ENCODE measurements around the gene SIAE. TPM values are rescaled to one million over a fixed set of nuclear protein-coding genes. Genes with fewer than 3 reads are reported as not detected.

The SIAE gene
- total RNA-seq, 1 donor from 2014 or later, result 4.8 TPM

DNA sequence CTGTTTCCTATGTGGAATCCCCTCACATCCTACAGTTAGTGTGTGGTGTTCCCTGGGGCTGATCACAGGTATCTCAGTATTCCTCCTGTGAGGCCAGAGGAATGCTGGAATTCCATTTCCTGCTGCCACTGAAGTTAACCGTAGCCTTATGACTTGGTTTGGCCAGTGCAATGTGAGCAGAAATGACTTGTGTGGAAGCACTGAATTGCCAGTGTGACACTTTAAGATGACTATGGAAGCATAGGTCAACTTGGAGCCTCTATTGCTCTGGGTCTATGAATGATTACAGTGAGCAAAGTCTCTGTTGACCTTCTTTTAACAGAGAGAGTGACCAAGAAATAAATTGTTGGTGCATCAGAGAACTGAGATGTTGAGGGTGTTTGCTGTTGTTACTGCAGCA lies 34.4 kb downstream of the SIAE start:
- intact Hi-C loops (cut with DNase I), result no loop called here
- no peak overlapping the region for H3K27ac ChIP-seq
- DNase-seq (ENCODE audit: low spot score in 2 of 2), result no peak
- no peaks in the 10 kb centered on the region for H3K9me3 ChIP-seq
- H3K4me1 ChIP-seq, result peaks cover 0 to 4% of the 10 kb centered on the region in 2 donors
- TF ChIP-seq, protein P1, sequence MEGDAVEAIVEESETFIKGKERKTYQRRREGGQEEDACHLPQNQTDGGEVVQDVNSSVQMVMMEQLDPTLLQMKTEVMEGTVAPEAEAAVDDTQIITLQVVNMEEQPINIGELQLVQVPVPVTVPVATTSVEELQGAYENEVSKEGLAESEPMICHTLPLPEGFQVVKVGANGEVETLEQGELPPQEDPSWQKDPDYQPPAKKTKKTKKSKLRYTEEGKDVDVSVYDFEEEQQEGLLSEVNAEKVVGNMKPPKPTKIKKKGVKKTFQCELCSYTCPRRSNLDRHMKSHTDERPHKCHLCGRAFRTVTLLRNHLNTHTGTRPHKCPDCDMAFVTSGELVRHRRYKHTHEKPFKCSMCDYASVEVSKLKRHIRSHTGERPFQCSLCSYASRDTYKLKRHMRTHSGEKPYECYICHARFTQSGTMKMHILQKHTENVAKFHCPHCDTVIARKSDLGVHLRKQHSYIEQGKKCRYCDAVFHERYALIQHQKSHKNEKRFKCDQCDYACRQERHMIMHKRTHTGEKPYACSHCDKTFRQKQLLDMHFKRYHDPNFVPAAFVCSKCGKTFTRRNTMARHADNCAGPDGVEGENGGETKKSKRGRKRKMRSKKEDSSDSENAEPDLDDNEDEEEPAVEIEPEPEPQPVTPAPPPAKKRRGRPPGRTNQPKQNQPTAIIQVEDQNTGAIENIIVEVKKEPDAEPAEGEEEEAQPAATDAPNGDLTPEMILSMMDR (IDR thresholded peaks at IDR 0.05), result no peak
- H3K36me3 ChIP-seq, result peaks cover 0 to 26% of the 10 kb centered on the region in 2 donors
- H3K27me3 ChIP-seq, result no peaks in the 10 kb centered on the region
- no peak overlapping the region for H3K4me3 ChIP-seq

DNA sequence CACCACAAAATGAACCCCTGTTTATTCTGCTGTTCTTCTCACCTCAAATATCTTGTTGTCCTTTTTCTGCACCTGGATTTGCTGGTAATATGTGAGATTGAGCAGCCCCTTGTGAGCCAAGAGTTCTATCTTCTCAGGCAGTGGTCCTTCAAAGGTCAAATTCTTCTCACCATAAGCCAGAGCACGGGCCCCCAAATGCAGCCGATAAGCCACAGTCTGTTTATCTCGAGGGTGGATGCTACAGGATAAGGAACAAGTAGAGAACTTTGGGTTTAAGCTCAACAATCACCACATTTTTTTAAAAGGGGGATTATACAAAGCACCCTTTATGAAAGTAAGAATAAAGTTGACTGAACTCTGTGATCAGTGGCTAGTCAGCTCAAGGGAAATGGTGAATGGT lies 35.0 kb downstream of the SIAE start:
- Histone ChIP-seq H3K27me3 (no peaks in the 10 kb centered on the region), H3K9me3 (no peaks in the 10 kb centered on the region), H3K27ac (no peak overlapping the region), H3K36me3 (peaks cover 0 to 32% of the 10 kb centered on the region in 2 donors), H3K4me1 (peaks cover 0 to 6% of the 10 kb centered on the region in 2 donors), H3K4me3 (no peak overlapping the region)
- intact Hi-C loops (cut with DNase I), result no loop called here
- no peak for DNase-seq (ENCODE audit: low spot score in 2 of 2)
- TF ChIP-seq, protein P1 (IDR thresholded peaks at IDR 0.05), result no peak

DNA sequence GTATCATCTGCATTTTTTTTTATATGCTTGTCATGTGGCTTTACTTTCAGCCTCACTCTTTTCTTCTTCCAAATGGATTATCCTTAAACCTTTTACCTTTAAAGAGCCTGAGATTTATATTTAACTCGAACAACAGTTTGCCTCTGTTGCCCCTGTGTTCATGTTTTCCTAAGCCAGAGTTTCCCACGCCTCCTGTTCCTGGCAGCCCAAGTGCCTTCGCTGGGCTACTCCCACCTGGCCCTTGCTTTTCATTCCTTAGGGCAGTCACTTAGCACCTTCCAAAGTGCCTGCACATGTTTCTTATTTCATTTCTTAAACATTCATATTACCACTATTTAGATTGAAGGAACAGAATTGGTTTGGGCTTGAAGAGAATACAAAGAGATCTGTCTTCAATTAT lies 37.6 kb downstream of the SIAE start:
- Histone ChIP-seq H3K27ac (peak overlapping the region; percentile 49 to 60), H3K36me3 (peaks cover 23 to 57% of the 10 kb centered on the region in 2 donors), H3K9me3 (no peaks in the 10 kb centered on the region), H3K4me3 (no peak overlapping the region), H3K4me1 (peaks cover 0 to 3% of the 10 kb centered on the region in 2 donors), H3K27me3 (no peaks in the 10 kb centered on the region)
- intact Hi-C loops (cut with DNase I), result no loop called here
- TF ChIP-seq, protein P1 (IDR thresholded peaks at IDR 0.05), result no peak
- DNase-seq (ENCODE audit: low spot score in 2 of 2), result no peak

DNA sequence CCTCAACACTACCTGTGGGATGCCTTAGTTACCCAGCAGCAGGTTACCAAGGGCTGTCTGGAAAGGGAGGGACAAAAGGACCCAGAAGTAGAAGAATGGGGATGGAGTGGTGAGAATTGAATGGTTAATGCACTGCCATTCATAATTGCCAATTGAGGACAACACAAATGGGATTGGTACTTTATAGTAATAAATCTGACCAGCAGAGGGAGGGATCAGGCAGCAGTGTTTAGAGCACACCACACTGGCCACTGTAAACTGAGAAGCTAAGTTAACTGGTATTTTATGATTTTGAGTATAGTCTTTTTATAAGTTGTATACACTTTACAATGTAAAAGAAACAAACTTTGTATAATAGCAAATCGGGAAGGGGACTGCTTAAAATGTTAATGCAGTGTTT lies 40.2 kb downstream of the SIAE start:
- Histone ChIP-seq H3K4me3 (no peak overlapping the region), H3K9me3 (no peaks in the 10 kb centered on the region), H3K36me3 (peaks cover 34 to 57% of the 10 kb centered on the region in 2 donors), H3K27ac (no peak overlapping the region), H3K4me1 (peaks cover 0 to 3% of the 10 kb centered on the region in 2 donors), H3K27me3 (no peaks in the 10 kb centered on the region)
- intact Hi-C loops (cut with DNase I), result no loop called here
- TF ChIP-seq, protein P1 (IDR thresholded peaks at IDR 0.05), result peak in 1 of 3 experiments; percentile 32
- DNase-seq (ENCODE audit: low spot score in 2 of 2), result no peak

DNA sequence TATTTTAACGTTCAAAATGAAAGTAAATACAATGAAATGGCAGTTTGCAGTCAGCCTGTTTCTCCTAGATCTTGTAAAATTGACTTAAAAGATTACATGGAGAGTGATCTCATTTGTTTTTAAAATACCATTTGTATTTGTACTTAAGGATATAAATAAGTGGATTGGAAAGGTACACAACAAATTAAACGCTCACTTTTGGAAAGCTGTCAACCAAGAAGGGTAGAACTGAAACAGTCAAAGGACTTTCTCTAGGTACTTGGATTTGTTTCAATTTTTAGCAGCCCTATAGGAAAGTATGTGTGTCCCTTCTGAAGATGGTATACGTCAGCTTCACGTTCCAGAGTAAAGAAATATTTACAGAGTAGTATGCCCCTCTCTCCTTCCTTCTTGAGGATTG lies 43.6 kb downstream of the SIAE start:
- DNase-seq (ENCODE audit: low spot score in 2 of 2), result no peak
- H3K4me3 ChIP-seq, result no peak overlapping the region
- peaks cover 0 to 3% of the 10 kb centered on the region in 2 donors for H3K4me1 ChIP-seq
- H3K9me3 ChIP-seq, result no peaks in the 10 kb centered on the region
- intact Hi-C loops (cut with DNase I), result no loop called here
- TF ChIP-seq, protein P1 (IDR thresholded peaks at IDR 0.05), result no peak
- H3K36me3 ChIP-seq, result peaks cover 62 to 69% of the 10 kb centered on the region in 2 donors
- H3K27ac ChIP-seq, result no peak overlapping the region
- H3K27me3 ChIP-seq, result no peaks in the 10 kb centered on the region

DNA sequence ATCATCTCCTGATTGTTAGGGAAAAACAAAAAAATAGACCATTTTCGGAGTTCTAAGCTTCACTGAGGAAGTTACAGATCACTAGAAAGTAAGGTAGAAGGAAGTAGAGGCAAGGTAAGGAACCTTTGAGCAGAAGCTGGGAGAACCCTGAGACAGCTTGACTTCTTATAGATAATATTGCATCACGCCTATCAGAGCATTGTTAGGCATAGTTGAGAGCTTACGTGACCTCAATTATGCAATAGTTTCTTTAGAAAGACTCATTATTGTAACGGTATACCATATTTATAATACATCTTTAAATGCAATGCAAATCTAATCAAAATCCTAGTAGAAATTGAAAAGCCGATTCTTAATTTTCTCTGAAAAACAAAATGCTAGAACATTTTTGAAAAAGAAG lies 46.0 kb downstream of the SIAE start:
- peaks cover 0 to 3% of the 10 kb centered on the region in 2 donors for H3K4me1 ChIP-seq
- H3K27ac ChIP-seq, result no peak overlapping the region
- H3K36me3 ChIP-seq, result peaks cover 56% of the 10 kb centered on the region in 2 donors
- DNase-seq (ENCODE audit: low spot score in 2 of 2), result no peak
- no peak overlapping the region for H3K4me3 ChIP-seq
- TF ChIP-seq, protein P1 (IDR thresholded peaks at IDR 0.05), result no peak
- intact Hi-C loops (cut with DNase I), result no loop called here
- no peaks in the 10 kb centered on the region for H3K27me3 ChIP-seq
- H3K9me3 ChIP-seq, result no peaks in the 10 kb centered on the region

Data from ascending aorta (tissue), 2 donors.